Progenitor cell of endocrine pancreas (in vitro differentiated cells): ENCODE data around the gene FARS2. TPM values are rescaled to one million over a fixed set of nuclear protein-coding genes. Genes with fewer than 3 reads are reported as not detected.

Source experiments
- DNase-seq: peaks from one replicate; pipeline ENCODE4 v3.0.0; 2021; ENCODE audit warnings: low spot score; ENCODE audit not compliant: unreplicated experiment
- H3K27ac Mint-ChIP-seq: 2 replicates; pipeline ENCODE4 v1.8.0; 2021; ENCODE audit warnings: mild to moderate bottlenecking, moderate library complexity, mixed read lengths
- H3K27me3 Mint-ChIP-seq: 2 replicates; pipeline ENCODE4 v1.8.0; 2021; ENCODE audit warnings: mixed read lengths
- H3K36me3 Mint-ChIP-seq: 2 replicates; pipeline ENCODE4 v1.8.0; 2022; ENCODE audit warnings: mixed read lengths; ENCODE audit not compliant: insufficient read depth
- H3K4me1 Mint-ChIP-seq: 2 replicates; pipeline ENCODE4 v1.8.0; 2021; ENCODE audit warnings: low read depth, mixed read lengths
- H3K4me3 Mint-ChIP-seq: 2 replicates; pipeline ENCODE4 v1.8.0; 2021; ENCODE audit warnings: low read depth, mild to moderate bottlenecking, moderate library complexity, mixed read lengths
- H3K9me3 Mint-ChIP-seq: 2 replicates; pipeline ENCODE4 v1.8.0; 2021; ENCODE audit warnings: low read depth, mixed read lengths
- CTCF ChIP-seq: fragments of 200-600 bp; sonication (generic); IDR thresholded peaks from one replicate; pipeline ENCODE4 v1.5.0; 2021; ENCODE audit warnings: antibody characterized with exemption, mild to moderate bottlenecking; ENCODE audit not compliant: unreplicated experiment
- total RNA-seq: library from RNA; stranded (reverse); gene quantifications from 2 replicates; pipeline ENCODE4 v1.2.1, GENCODE V29; 2021

Gene FARS2
- total RNA-seq, 1 donor from 2014 or later = 20.8 TPM

GRCh38 chr6:5459346-5459745 is 198.0 kb downstream of the FARS2 start:
- no peaks in the 10 kb centered on the region for H3K9me3 Mint-ChIP-seq
- peaks cover 5% of the 10 kb centered on the region for H3K4me1 Mint-ChIP-seq
- no peaks in the 10 kb centered on the region for H3K36me3 Mint-ChIP-seq
- H3K27ac Mint-ChIP-seq = no peak overlapping the region
- TF ChIP-seq CTCF = no peak
- DNase-seq = no peak
- H3K27me3 Mint-ChIP-seq = no peaks in the 10 kb centered on the region
- no peak overlapping the region for H3K4me3 Mint-ChIP-seq

DNA sequence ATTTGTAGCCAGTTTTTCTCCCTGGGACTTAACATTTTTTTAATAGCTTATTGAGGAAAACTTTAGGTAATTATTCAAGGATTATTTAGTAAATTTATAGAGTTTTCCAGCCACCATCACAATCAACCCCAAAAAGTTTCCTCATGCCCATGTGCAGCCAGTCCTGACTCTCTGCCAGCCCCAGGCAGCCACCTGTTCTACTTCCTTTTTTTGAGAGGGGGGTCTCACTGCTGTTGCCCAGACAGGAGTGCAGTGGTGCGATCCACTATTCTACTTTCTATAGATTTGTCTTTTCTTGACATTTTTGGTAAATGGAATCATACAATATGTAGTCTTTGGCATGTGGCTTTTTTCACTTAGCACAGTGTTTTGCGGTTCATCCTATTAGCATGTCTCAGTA is 200.1 kb downstream of the FARS2 start:
- Mint-ChIP-seq H3K4me3 (no peak overlapping the region), H3K27me3 (no peaks in the 10 kb centered on the region), H3K4me1 (peaks cover 5% of the 10 kb centered on the region), H3K36me3 (no peaks in the 10 kb centered on the region), H3K9me3 (no peaks in the 10 kb centered on the region), H3K27ac (no peak overlapping the region)
- TF ChIP-seq CTCF = no peak
- DNase-seq = no peak

- Mint-ChIP-seq H3K27me3 (no peaks in the 10 kb centered on the region), H3K27ac (no peak overlapping the region), H3K36me3 (no peaks in the 10 kb centered on the region), H3K4me3 (no peak overlapping the region), H3K4me1 (no peaks in the 10 kb centered on the region), H3K9me3 (no peaks in the 10 kb centered on the region)
- no peak for TF ChIP-seq CTCF
- no peak for DNase-seq
Measured at GRCh38 chr6:5462856-5463255, 201.5 kb downstream of the FARS2 start.

DNA sequence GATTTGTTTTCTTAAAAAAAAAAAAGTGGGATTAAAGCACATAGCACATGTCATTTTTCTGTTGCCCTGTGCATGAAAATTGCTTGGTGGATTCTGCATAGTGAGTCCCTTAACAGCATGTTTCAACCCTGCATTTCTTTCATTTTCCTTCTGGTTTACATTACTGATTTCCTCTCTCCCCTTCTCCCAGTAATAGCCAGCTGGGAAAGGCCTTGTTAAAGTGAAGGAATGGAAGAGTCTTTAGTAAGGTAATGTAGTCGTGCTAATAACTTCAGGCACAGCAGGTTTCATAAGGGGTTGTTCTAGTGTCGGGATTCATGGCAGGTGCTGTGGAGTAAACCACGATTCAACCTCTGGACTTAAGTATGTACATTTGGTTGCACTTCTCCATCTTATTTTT is 202.4 kb downstream of the FARS2 start:
- DNase-seq = no peak
- H3K27me3 Mint-ChIP-seq = no peaks in the 10 kb centered on the region
- no peak overlapping the region for H3K4me3 Mint-ChIP-seq
- no peak for TF ChIP-seq CTCF
- no peaks in the 10 kb centered on the region for H3K9me3 Mint-ChIP-seq
- no peak overlapping the region for H3K27ac Mint-ChIP-seq
- no peaks in the 10 kb centered on the region for H3K36me3 Mint-ChIP-seq
- H3K4me1 Mint-ChIP-seq = no peaks in the 10 kb centered on the region

DNA sequence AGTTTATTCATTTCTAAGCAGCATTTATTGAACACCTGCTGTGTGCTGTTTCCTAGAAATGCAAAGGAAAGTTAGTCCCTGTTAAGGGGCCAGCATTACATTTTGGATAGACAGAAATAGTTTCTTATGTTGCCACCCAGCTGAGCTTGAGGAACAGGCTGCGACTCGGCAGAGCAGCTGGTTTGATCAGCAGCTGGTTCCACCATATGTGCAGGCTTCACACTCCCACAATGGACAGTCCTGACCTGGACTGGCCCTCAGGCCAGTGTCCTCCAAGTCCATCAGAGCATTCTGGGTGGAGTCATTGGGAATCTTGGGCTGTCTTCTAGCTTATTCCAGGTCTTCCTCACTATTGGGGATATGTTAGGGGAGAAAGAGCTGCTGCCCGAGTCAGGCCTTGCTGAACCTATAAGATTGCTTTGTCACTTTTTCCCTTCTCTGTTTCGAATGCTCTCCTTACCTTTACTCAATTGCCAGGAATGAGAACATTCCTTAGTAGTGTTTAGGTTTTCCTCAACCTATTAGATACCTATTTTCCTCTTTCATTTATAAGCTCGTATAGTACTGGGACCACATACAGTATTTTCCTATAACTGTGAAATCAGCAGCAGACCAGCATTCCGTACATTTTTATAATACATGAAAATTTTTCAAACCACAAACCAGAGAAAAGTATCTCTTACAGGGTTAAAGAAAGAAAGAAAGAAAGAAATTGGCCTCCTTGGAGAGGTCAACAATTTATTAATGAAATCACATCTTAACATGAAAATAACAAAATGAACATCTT is 203.0 kb downstream of the FARS2 start:
- Mint-ChIP-seq H3K4me1 (no peaks in the 10 kb centered on the region), H3K27me3 (no peaks in the 10 kb centered on the region), H3K9me3 (no peaks in the 10 kb centered on the region), H3K36me3 (no peaks in the 10 kb centered on the region), H3K27ac (no peak overlapping the region), H3K4me3 (no peak overlapping the region)
- no peak for TF ChIP-seq CTCF
- DNase-seq = no peak
